C4-2B (cell line): ENCODE data around the gene TIPRL.

Experiments
- H3K27ac ChIP-seq: fragments of 450-650 bp; 2 replicates; pipeline ENCODE4 v1.5.1; 2017
- ZFX ChIP-seq: fragments of 450-650 bp; IDR thresholded peaks from 2 replicates; pipeline ENCODE4 v1.6.1; 2017
- TF ChIP-seq, protein P1 (sequence below): fragments of 450-650 bp; conservative IDR thresholded peaks from 2 replicates; pipeline ENCODE4 v1.5.1; 2017; ENCODE audit warnings: mild to moderate bottlenecking

TIPRL gene

GRCh38 chr1:168136709-168137514 lies 41.9 kb upstream of the TIPRL start, which contains the start of gene GPR161:
Gene GPR161, minus strand, starts transcription at chr1:168136930. Its CDS starts 32,080 bp downstream, at chr1:168104850.
- peak within 1 kb of the TSS; percentile 68 for H3K27ac ChIP-seq
- peak; percentile 75 for TF ChIP-seq ZFX
- TF ChIP-seq, protein P1, sequence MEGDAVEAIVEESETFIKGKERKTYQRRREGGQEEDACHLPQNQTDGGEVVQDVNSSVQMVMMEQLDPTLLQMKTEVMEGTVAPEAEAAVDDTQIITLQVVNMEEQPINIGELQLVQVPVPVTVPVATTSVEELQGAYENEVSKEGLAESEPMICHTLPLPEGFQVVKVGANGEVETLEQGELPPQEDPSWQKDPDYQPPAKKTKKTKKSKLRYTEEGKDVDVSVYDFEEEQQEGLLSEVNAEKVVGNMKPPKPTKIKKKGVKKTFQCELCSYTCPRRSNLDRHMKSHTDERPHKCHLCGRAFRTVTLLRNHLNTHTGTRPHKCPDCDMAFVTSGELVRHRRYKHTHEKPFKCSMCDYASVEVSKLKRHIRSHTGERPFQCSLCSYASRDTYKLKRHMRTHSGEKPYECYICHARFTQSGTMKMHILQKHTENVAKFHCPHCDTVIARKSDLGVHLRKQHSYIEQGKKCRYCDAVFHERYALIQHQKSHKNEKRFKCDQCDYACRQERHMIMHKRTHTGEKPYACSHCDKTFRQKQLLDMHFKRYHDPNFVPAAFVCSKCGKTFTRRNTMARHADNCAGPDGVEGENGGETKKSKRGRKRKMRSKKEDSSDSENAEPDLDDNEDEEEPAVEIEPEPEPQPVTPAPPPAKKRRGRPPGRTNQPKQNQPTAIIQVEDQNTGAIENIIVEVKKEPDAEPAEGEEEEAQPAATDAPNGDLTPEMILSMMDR: no peak; the same call in 1 of the 2 replicates

- no peak for TF ChIP-seq ZFX
- TF ChIP-seq, protein P1: no peak
- peak overlapping the region; percentile 68 for H3K27ac ChIP-seq
These were observed 41.3 kb upstream of the TIPRL start for GRCh38 chr1:168137515-168137821.

GRCh38 chr1:168138134-168138533 lies 40.6 kb upstream of the TIPRL start:
- TF ChIP-seq, protein P1: no peak
- TF ChIP-seq ZFX: no peak
- no peak overlapping the region for H3K27ac ChIP-seq

- no peak for TF ChIP-seq ZFX
- TF ChIP-seq, protein P1: no peak
- no peak overlapping the region for H3K27ac ChIP-seq
These were observed 39.7 kb upstream of the TIPRL start for GRCh38 chr1:168139070-168139469.

- TF ChIP-seq, protein P1: no peak
- TF ChIP-seq ZFX: no peak
- H3K27ac ChIP-seq: no peak overlapping the region
These were observed 36.8 kb upstream of the TIPRL start for GRCh38 chr1:168141871-168142385.

GRCh38 chr1:168145184-168146159 lies 33.3 kb upstream of the TIPRL start:
- no peak overlapping the region for H3K27ac ChIP-seq
- TF ChIP-seq, protein P1: peak; percentile 91
- no peak for TF ChIP-seq ZFX

GRCh38 chr1:168146160-168146539 lies 32.6 kb upstream of the TIPRL start:
- no peak overlapping the region for H3K27ac ChIP-seq
- TF ChIP-seq ZFX: no peak
- TF ChIP-seq, protein P1: no peak
